Fibroblast of mammary gland (primary cell): ENCODE measurements around the gene ZRANB1.

Experiments
- DNase-seq: peaks from one replicate; pipeline ENCODE4 v3.0.0-alpha.2; 2010; ENCODE audit warnings: low read depth
- H3K4me3 ChIP-seq: 2 replicates; pipeline ENCODE4 v1.5.1; 2011; ENCODE audit warnings: low read depth, mild to moderate bottlenecking, low read length, moderate library complexity; ENCODE audit not compliant: control insufficient read depth
- TF ChIP-seq, protein P1 (sequence below): conservative IDR thresholded peaks from 2 replicates; pipeline ENCODE4 v1.5.1; 2011; ENCODE audit warnings: low read depth, low read length, inconsistent platforms; ENCODE audit not compliant: control insufficient read depth, insufficient read depth

The ZRANB1 gene

DNA sequence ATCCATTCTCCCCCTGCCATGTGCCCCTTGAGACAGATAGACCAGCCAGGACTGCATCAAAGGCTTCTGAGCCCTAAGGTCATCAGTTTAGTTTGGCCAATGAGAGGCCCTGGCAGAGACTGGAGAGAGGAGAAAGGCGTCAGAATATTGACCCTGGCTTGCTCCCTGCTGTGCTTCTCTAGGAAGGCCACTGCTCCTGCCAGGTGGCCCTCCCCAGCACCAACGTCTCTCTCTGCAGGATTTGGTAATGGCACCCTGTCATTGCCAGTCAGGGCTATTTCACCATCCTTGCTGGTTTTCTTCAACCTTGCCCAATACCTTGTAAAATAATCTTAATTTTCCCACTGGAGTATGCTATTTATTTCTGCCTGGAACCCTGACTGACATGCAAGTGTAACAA is 38.8 kb upstream of the ZRANB1 start:
- no peak for DNase-seq
- no peak overlapping the region for H3K4me3 ChIP-seq
- TF ChIP-seq, protein P1, sequence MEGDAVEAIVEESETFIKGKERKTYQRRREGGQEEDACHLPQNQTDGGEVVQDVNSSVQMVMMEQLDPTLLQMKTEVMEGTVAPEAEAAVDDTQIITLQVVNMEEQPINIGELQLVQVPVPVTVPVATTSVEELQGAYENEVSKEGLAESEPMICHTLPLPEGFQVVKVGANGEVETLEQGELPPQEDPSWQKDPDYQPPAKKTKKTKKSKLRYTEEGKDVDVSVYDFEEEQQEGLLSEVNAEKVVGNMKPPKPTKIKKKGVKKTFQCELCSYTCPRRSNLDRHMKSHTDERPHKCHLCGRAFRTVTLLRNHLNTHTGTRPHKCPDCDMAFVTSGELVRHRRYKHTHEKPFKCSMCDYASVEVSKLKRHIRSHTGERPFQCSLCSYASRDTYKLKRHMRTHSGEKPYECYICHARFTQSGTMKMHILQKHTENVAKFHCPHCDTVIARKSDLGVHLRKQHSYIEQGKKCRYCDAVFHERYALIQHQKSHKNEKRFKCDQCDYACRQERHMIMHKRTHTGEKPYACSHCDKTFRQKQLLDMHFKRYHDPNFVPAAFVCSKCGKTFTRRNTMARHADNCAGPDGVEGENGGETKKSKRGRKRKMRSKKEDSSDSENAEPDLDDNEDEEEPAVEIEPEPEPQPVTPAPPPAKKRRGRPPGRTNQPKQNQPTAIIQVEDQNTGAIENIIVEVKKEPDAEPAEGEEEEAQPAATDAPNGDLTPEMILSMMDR = no peak

DNA sequence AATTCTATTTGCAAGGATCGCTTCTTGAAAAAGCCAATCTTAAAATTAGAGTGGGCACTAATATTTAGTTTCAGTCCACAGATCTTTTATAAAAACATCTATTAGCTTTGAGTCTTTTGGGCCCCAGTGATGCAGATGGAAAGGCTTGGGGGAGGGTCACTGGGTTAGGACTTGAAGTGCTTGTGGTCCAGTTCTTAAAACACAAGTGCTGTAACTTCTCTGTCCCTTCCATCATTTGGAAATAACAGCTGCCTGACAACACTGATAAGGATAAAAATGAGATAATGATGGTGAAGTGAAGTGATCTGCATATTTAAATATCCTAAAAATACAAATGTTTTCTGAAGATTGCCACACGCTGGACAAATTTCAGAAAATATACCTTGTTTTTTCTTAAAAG is 37.1 kb upstream of the ZRANB1 start:
- TF ChIP-seq, protein P1 = no peak
- no peak for DNase-seq

DNA sequence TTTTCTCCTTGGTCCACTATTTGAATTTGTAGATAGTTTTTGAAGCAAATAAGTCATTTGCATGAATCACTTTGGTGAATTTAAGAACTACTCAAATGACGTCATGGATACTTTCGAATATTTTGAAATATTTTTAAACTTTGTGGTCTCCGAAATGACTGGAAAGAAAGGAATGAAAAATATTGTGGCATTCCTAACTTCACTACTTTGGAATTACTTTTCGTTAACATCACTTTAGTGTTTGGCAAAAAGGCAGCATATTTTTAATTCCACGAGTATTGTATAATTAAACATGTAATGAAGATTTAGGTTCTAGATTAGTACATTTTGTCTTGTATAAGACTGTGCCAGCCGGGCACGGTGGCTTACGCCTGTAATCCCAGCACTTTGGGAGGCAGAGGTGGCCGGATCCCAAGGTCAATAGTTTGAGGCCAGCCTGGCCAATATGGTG is 35.3 kb upstream of the ZRANB1 start:
- TF ChIP-seq, protein P1 = no peak
- peak; percentile 90 for DNase-seq
- no peak overlapping the region for H3K4me3 ChIP-seq

More for the DNA sequence above, 37.1 kb upstream of the ZRANB1 start:
- H3K4me3 ChIP-seq = no peak overlapping the region

DNA sequence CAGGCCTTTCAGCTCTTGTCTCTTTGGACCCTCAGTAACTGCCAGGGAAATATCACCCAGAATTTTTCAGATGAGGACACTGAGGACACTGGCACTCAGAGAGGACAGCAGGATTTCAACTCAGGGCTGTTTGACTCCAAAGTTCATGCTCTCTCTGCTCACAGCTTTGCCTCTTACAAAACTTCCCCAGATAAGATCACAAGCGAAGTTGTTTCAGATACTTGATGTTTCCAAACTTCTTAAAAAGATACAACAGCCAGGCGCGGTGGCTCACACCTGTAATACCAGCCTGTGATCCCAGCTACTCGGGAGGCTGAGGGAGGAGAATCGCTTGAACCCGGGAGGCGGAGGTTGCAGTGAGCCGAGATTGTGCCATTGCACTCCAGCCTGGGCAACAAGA is 32.4 kb upstream of the ZRANB1 start:
- no peak for DNase-seq
- H3K4me3 ChIP-seq = no peak overlapping the region
- TF ChIP-seq, protein P1 = no peak

DNA sequence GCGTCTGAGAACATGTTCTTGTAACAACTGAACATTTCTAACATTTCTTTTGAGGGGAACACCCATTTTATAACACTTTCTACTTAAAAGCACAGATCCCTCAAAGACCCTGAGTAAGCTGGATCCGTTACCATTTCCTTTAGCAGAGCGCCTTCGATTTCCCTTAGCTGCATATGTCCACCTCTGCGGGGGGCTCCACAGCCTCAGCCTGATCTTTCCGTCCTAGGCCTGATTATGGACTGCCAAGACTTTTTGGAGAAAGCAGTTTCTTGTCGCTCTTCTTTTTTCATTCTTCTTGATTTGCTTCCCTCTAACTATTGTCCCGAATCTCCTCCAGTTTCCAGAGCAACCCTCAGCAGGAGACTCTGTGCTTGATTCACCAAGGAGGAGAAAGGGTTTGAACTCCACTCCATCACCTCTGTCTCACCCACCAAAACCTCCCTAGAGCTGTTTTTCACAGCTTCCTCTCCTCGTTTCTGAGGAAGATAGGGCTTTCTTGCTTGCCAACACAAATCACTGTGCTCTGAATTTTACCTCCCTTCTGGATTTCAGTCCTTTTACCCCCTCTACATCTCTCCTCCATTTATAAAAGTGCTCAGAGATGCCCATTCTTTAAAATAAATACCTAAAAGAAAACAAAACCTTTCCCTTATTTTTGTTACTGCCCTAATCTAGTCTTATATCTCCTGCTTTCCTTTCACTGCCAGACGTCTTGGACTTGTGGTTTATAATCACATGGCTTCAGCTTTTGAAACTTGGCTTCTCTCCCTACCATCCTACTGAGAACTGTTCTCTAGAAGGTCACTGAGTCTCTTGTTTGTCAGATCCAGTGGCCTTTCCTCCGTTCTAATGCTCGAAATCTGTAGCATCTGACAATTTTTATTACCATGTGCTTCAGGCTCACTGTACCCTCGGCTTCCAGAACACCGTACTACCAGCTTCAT is 30.5 kb upstream of the ZRANB1 start:
- DNase-seq = peak; percentile 75
- TF ChIP-seq, protein P1 = no peak
- no peak overlapping the region for H3K4me3 ChIP-seq

DNA sequence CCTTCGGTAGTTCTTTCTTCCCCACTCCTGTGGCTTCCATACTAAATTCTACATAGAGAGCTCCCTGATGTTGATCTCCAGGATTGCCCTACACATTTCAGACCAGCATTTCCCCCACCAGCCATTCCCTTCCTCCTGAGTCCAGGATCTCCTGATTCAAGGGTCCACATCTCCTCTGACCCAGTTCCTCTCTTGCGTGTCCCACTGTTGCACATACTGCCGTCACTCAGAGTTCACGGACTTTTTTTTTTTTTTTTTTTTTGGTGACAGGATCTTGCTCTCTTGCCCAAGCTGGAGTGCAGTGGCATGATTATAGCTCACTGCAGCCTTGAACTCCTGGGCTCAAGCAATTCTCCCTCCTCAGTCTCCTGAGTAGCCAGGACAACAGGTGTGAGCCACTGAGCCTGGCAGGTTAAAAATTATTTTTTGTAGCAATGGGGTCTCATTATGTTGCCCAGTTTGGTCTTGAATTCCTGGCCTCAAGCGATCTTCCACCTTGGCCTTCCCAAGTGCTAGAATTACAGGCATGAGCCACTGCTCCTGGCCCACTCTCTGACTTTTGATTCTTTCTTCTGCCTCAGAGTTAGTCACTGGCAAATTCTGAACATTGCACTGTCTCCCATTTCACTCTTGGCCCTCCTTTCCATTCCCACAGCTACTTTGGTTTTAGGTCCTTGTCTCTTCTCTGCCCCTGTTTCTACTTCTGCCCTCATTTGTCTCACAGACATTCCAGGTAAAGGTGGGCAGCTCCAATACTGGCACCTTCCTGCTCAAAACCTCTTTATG is 29.6 kb upstream of the ZRANB1 start:
- H3K4me3 ChIP-seq = no peak overlapping the region
- TF ChIP-seq, protein P1 = no peak
- DNase-seq = no peak
